ENCODE measurements around the gene LCORL.
"Not testable (repeated sequence)": the region's sequence is repeated elsewhere in the genome, so short reads cannot be mapped to it uniquely, and the experiment has no call there.

LCORL gene

DNA sequence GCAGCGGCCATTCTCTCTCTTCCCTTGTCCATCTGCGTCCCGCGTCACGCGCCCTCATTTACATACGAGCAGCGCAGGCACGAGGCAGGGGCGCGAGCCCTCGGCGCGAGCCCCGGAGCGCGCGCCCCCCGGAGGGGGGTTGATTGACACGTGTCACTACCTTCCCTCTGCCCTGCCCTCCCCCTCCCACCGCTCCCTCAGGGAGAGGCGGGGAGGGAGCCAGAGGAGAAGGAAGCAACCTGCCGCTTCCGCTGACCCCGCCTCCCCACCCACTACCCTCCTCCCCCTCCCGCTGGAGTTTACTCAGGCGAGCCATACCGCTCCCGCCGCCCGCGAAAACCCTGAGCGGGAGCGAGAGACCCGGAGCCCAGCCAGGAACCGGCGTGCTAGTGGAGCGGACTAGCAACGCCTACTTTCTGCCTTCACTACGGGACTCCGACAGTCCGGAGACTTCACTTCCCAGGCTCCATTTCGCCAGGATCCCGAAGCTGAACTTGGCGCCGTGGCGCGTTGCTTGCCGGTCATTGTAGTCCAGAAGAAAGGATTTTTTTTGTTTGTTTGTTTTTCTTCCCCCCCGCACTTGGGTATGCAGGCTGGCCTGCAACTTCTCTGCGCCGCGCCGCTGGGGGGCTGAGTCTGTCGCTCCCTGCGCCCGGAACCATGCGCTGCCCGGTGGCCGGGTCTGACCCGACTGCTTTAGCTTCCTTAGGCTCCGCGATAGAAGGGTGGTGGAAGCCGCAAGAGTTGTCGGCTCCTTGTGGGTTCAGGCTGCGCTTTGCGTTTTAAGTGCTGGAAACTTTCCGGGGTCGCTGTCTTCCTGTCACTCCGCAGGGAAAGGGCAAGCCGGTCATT lies at the start of gene LCORL:
LCORL (minus strand) TSS at position 36 of the 852 bp plus-strand sequence; CDS start at position 32, 4 bp downstream.
- peak; percentile 94 for FAIRE-seq

DNA sequence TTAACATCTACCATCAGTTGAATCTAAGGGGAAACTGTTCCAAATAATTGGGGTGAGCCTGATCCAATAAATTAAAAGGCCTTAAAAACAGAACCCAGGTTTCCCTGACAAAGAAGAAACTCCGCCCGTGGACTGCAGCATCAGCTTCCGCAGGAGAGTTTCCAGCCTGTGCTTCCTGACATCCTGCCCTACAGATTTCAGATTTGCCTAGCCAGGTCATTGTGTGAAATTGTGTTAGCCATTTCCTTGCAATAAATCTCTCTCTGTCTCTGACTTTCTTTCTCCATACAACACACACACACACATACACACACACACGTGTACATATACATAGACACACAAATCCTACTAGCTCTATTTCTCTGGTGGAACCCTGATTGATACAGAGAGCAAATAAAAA lies 48.3 kb upstream of the LCORL start:
- no peak for FAIRE-seq

GRCh38 chr4:18067031-18067430 lies 45.5 kb upstream of the LCORL start:
- FAIRE-seq = no peak

- no peak for FAIRE-seq
These were observed 41.5 kb upstream of the LCORL start for GRCh38 chr4:18063079-18063478.

- no peak for FAIRE-seq
These were observed 36.4 kb upstream of the LCORL start for GRCh38 chr4:18057821-18058533.

- FAIRE-seq = no peak
These were observed 34.5 kb upstream of the LCORL start for GRCh38 chr4:18056030-18056429.

DNA sequence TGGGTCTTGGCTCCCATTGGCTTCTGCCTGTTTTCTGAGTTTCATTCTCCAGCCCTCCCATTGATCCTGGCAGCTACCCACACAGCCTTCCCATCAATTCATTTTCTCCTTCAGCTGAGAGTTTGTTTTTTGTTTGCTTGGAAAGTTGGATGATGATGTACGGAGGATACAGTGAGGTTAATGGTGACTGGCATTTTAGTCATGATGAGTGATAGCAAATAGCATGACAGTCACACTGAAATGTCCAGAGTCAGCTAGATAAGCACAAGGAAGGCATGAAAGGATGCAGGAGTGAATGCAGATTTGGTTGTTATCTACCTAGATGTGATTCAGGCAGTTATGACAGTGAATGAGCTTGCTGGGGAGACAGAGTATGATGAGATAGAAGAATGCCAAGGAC lies 30.6 kb upstream of the LCORL start:
- FAIRE-seq = no peak

GRCh38 chr4:18051281-18051680 lies 29.7 kb upstream of the LCORL start:
- FAIRE-seq = no peak

DNA sequence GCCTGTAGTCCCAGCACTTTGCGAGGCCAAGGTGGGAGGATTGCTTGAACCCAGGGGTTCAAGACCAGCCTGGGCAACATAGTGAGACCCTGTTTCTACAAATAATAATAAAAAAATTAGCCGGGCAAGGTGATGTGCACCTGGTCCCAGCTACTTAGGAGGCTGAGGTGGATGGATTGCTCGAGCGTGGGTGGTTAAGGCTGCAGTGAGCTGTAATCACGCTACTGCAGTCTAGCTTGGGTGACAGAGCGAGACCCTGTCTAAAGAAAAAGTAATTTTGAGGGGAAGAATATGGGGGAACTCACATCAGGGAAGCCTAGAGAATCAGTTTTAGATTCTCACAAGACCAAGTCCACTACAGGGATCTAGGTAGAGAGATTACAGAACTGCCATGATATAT lies 28.9 kb upstream of the LCORL start:
- FAIRE-seq = no peak

- FAIRE-seq = no peak
These were observed 27.9 kb upstream of the LCORL start for GRCh38 chr4:18049446-18049845.

DNA sequence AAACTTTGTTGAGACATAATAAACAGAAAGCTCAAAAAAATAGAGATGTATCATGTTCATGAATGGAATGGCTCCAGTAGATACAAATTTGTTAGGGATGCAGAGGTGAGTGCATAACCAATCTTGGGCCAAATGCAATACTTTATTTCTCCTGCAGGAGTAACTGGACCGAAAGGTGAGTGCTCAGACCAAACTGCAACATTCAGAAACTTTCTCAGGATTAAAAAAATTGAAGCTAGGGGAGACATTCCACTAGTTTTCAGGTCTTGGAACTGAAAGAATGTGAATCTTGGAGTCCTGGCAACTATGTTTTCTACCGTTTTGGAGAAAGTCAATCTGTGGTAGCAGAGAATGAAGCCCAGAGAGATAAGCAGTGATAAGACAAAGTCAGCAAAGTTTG lies 21.2 kb upstream of the LCORL start:
- FAIRE-seq = no peak

DNA sequence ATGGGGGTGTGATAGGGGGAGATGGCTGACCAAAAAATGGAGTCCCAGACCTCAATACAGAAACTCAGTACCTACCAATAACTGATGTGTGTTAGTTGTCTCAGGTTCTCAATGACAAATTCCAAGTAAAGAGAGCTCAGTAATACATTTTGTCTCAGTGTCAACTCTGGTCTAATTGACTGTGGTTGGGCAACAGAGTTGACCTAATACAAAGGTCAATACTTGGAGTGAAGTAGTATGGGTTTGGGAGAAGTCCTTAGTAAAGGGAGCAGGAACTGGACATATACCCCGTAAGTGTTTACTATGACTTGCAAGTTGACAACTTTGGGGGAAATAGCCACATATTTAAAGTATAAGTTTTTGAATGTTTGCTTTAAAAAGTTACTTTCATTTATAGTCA lies 20.5 kb upstream of the LCORL start:
- FAIRE-seq = no peak

- FAIRE-seq = no peak
These were observed 19.6 kb upstream of the LCORL start for GRCh38 chr4:18041114-18041513.

DNA sequence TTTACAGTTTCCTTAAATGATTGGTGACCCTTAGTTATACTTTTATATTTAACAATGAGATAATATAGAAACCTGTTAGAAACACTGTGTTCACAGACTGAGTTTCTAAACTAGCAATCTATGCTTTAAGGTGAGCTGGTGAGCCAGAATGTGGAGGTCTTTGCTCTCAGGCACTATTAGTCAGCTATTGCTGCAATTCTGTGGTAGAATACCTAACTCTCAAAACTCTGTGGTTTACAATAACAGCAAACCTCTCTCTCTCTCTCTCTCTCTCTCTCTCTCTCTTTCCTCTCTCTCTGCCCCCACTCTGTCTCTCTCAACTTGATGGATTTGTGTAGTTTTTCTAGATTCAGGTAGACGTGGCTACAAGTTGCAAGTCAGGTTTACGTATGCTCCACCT lies 17.6 kb upstream of the LCORL start:
- no peak for FAIRE-seq

DNA sequence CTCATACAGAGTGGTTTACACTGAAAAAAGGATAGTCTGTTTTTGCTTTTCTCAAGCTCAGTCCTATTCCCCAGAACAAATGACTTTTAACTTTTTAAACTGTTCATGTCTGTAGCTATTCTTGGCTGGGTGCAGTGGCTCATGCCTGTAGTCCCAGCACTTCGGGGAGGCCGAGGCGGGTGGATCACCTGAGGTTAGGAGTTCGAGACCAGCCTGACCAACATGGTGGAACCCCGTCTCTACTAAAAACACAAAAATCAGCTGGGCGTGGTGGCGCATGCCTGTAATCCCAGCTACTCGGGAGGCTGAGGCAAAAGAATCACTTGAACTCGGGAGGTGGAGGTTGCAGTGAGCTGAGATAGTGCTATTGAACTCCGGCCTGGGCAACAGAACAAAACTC lies 14.8 kb upstream of the LCORL start:
- FAIRE-seq = not testable (repeated sequence)

- FAIRE-seq = no peak
These were observed 12.5 kb upstream of the LCORL start for GRCh38 chr4:18034099-18034498.

GRCh38 chr4:18033111-18034085 lies 11.8 kb upstream of the LCORL start:
- peak; percentile 69 for FAIRE-seq

DNA sequence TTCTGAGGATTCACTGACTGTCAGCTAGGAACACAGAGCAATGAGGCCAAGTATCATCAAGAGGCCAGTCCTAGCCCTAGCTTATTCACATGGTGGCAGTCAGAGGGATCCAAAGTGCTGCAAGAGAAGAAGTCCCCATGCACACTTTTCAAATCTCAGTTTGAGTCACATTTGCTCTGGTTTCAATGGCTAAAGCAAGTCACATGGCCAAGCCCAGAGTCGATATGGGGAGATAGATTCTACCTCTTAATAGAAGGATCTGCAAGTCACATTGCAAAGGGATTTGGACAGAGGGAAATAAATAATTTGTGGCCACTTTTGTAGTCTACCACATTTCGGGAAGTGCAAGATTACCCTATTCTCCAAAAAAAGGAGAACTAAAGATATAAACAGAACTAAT lies 3.7 kb upstream of the LCORL start:
- no peak for FAIRE-seq

- no peak for FAIRE-seq
These were observed 1.1 kb upstream of the LCORL start for GRCh38 chr4:18022572-18023050.

DNA sequence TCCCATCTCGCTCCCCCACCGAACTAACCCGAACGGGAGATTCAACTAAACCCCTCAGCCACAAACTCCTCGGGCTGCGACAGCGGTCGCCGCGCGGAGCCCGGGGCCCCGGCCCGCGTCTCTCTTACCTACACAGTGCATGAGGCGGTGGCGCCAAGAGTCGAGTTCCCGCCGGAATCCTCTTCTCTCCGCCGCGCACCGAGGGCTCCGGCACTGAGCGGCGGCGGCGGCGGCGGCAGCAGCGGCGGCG lies 160 bp downstream of the LCORL start:
- FAIRE-seq = no peak

DNA sequence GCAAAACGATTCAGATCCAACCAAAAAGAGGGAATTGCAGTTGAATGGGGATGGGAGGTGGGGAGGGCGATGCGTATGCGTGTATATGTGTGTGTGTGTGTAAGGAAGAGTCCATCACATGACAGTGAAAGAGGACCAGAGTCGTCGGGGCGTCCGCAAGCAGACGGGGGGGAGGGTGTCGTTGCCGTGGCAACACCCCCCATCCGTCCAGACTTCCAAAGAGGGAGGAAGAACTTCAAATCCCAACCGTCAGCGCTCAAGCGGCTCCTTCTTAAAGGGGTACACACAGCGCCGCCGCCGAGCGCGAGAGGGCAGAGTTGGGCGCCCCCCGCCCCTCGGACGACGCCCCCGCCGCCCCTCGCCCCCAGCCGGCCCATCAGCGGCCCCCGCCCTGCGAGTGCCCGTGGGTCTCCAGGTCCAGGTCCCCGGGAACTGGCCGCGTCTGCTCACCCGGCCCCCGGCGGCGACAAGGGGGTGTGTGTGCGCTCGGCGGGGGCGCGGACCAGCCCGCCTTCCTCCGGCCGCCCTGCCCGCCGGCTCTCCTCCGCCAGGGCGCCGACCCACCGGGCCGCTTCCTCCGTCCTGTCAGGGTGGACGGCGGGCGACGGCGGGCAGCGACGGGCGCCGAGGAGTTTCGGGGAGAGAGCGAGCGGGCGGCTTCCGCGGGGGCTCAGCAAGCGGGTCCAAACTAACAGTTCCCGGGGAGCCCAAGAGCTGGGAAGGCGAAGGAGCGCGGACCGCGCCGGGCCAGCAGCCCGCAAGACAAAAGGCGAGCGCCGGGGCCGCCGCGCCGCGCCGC lies 685 bp downstream of the LCORL start:
- FAIRE-seq = no peak

- no peak for FAIRE-seq
These were observed 1.3 kb downstream of the LCORL start for GRCh38 chr4:18020145-18020670.

Measured in endometrium (tissue), 2 donors.